ENCODE measurements around the gene ABCA5.
A peak's percentile ranks its signal among the peaks of the same experiment; 100 is the strongest.

Gene ABCA5

GRCh38 chr17:69327060-69327831, at the start of gene ABCA5:
ABCA5 (minus strand) TSS chr17:69327133; CDS start chr17:69314415, 12,718 bp downstream.
- peaks cover 24% of the 10 kb centered on the region for H3K27me3 Mint-ChIP-seq (ENCODE audit: low read depth)
- H3K27ac Mint-ChIP-seq: peak within 1 kb of the TSS; percentile 97
- H3K36me3 Mint-ChIP-seq (ENCODE audit: low read depth): peaks cover 3% of the 10 kb centered on the region
- peak; percentile 90 for DNase-seq (ENCODE audit: low spot score)
- peaks cover 6% of the 10 kb centered on the region for H3K9me3 Mint-ChIP-seq
- peaks cover 15% of the 10 kb centered on the region for H3K4me1 Mint-ChIP-seq (ENCODE audit: low read depth)
- peak within 1 kb of the TSS; percentile 94 for H3K4me3 Mint-ChIP-seq

GRCh38 chr17:69375229-69375628, 48.3 kb upstream of the ABCA5 start:
- no peak overlapping the region for H3K4me3 Mint-ChIP-seq
- no peak overlapping the region for H3K27ac Mint-ChIP-seq
- no peaks in the 10 kb centered on the region for H3K9me3 Mint-ChIP-seq
- peaks cover 2% of the 10 kb centered on the region for H3K4me1 Mint-ChIP-seq (ENCODE audit: low read depth)
- H3K36me3 Mint-ChIP-seq (ENCODE audit: low read depth): no peaks in the 10 kb centered on the region
- no peaks in the 10 kb centered on the region for H3K27me3 Mint-ChIP-seq (ENCODE audit: low read depth)
- DNase-seq (ENCODE audit: low spot score): no peak

- Mint-ChIP-seq H3K27me3 (ENCODE audit: low read depth) (peaks cover 2% of the 10 kb centered on the region), H3K27ac (no peak overlapping the region), H3K4me1 (ENCODE audit: low read depth) (peaks cover 2% of the 10 kb centered on the region), H3K36me3 (ENCODE audit: low read depth) (no peaks in the 10 kb centered on the region), H3K9me3 (no peaks in the 10 kb centered on the region), H3K4me3 (no peak overlapping the region)
- no peak for DNase-seq (ENCODE audit: low spot score)
These were observed 46.1 kb upstream of the ABCA5 start for GRCh38 chr17:69373069-69373468.

- Mint-ChIP-seq H3K27ac (no peak overlapping the region), H3K9me3 (no peaks in the 10 kb centered on the region), H3K4me1 (ENCODE audit: low read depth) (peaks cover 4% of the 10 kb centered on the region), H3K4me3 (no peak overlapping the region), H3K27me3 (ENCODE audit: low read depth) (peaks cover 2% of the 10 kb centered on the region), H3K36me3 (ENCODE audit: low read depth) (no peaks in the 10 kb centered on the region)
- no peak for DNase-seq (ENCODE audit: low spot score)
These were observed 40.4 kb upstream of the ABCA5 start for GRCh38 chr17:69367298-69367697.

GRCh38 chr17:69363488-69364210, 36.7 kb upstream of the ABCA5 start:
- Mint-ChIP-seq H3K9me3 (no peaks in the 10 kb centered on the region), H3K36me3 (ENCODE audit: low read depth) (no peaks in the 10 kb centered on the region), H3K27ac (no peak overlapping the region), H3K27me3 (ENCODE audit: low read depth) (peaks cover 2% of the 10 kb centered on the region), H3K4me1 (ENCODE audit: low read depth) (peaks cover 4% of the 10 kb centered on the region), H3K4me3 (no peak overlapping the region)
- no peak for DNase-seq (ENCODE audit: low spot score)

GRCh38 chr17:69361156-69361555, 34.2 kb upstream of the ABCA5 start:
- no peak for DNase-seq (ENCODE audit: low spot score)
- no peak overlapping the region for H3K4me3 Mint-ChIP-seq
- no peaks in the 10 kb centered on the region for H3K36me3 Mint-ChIP-seq (ENCODE audit: low read depth)
- no peaks in the 10 kb centered on the region for H3K4me1 Mint-ChIP-seq (ENCODE audit: low read depth)
- no peak overlapping the region for H3K27ac Mint-ChIP-seq
- no peaks in the 10 kb centered on the region for H3K27me3 Mint-ChIP-seq (ENCODE audit: low read depth)
- no peaks in the 10 kb centered on the region for H3K9me3 Mint-ChIP-seq

GRCh38 chr17:69358688-69359596, 32.0 kb upstream of the ABCA5 start:
- Mint-ChIP-seq H3K9me3 (no peaks in the 10 kb centered on the region), H3K36me3 (ENCODE audit: low read depth) (no peaks in the 10 kb centered on the region), H3K4me3 (no peak overlapping the region), H3K27me3 (ENCODE audit: low read depth) (peaks cover 9% of the 10 kb centered on the region), H3K27ac (no peak overlapping the region), H3K4me1 (ENCODE audit: low read depth) (no peaks in the 10 kb centered on the region)
- no peak for DNase-seq (ENCODE audit: low spot score)

- peaks cover 11% of the 10 kb centered on the region for H3K27me3 Mint-ChIP-seq (ENCODE audit: low read depth)
- H3K4me1 Mint-ChIP-seq (ENCODE audit: low read depth): no peaks in the 10 kb centered on the region
- H3K9me3 Mint-ChIP-seq: no peaks in the 10 kb centered on the region
- H3K27ac Mint-ChIP-seq: no peak overlapping the region
- no peak for DNase-seq (ENCODE audit: low spot score)
- no peak overlapping the region for H3K4me3 Mint-ChIP-seq
- no peaks in the 10 kb centered on the region for H3K36me3 Mint-ChIP-seq (ENCODE audit: low read depth)
These were observed 30.8 kb upstream of the ABCA5 start for GRCh38 chr17:69357701-69358100.

- no peaks in the 10 kb centered on the region for H3K36me3 Mint-ChIP-seq (ENCODE audit: low read depth)
- DNase-seq (ENCODE audit: low spot score): no peak
- H3K27ac Mint-ChIP-seq: no peak overlapping the region
- no peaks in the 10 kb centered on the region for H3K9me3 Mint-ChIP-seq
- no peaks in the 10 kb centered on the region for H3K4me1 Mint-ChIP-seq (ENCODE audit: low read depth)
- H3K4me3 Mint-ChIP-seq: no peak overlapping the region
- peaks cover 11% of the 10 kb centered on the region for H3K27me3 Mint-ChIP-seq (ENCODE audit: low read depth)
These were observed 29.7 kb upstream of the ABCA5 start for GRCh38 chr17:69356625-69357024.

GRCh38 chr17:69350911-69351310, 24.0 kb upstream of the ABCA5 start:
- Mint-ChIP-seq H3K4me3 (no peak overlapping the region), H3K27me3 (ENCODE audit: low read depth) (peaks cover 25% of the 10 kb centered on the region), H3K27ac (no peak overlapping the region), H3K9me3 (no peaks in the 10 kb centered on the region), H3K4me1 (ENCODE audit: low read depth) (no peaks in the 10 kb centered on the region), H3K36me3 (ENCODE audit: low read depth) (no peaks in the 10 kb centered on the region)
- DNase-seq (ENCODE audit: low spot score): no peak

- H3K27me3 Mint-ChIP-seq (ENCODE audit: low read depth): peaks cover 16% of the 10 kb centered on the region
- H3K4me3 Mint-ChIP-seq: no peak overlapping the region
- H3K36me3 Mint-ChIP-seq (ENCODE audit: low read depth): no peaks in the 10 kb centered on the region
- no peaks in the 10 kb centered on the region for H3K9me3 Mint-ChIP-seq
- DNase-seq (ENCODE audit: low spot score): no peak
- H3K27ac Mint-ChIP-seq: no peak overlapping the region
- H3K4me1 Mint-ChIP-seq (ENCODE audit: low read depth): no peaks in the 10 kb centered on the region
These were observed 21.5 kb upstream of the ABCA5 start for GRCh38 chr17:69348429-69348828.

- Mint-ChIP-seq H3K4me1 (ENCODE audit: low read depth) (no peaks in the 10 kb centered on the region), H3K9me3 (no peaks in the 10 kb centered on the region), H3K36me3 (ENCODE audit: low read depth) (no peaks in the 10 kb centered on the region), H3K27me3 (ENCODE audit: low read depth) (peaks cover 18% of the 10 kb centered on the region), H3K27ac (no peak overlapping the region), H3K4me3 (no peak overlapping the region)
- no peak for DNase-seq (ENCODE audit: low spot score)
These were observed 19.8 kb upstream of the ABCA5 start for GRCh38 chr17:69346766-69347165.

GRCh38 chr17:69344939-69345338, 18.0 kb upstream of the ABCA5 start:
- Mint-ChIP-seq H3K4me1 (ENCODE audit: low read depth) (no peaks in the 10 kb centered on the region), H3K36me3 (ENCODE audit: low read depth) (no peaks in the 10 kb centered on the region), H3K27ac (no peak overlapping the region), H3K27me3 (ENCODE audit: low read depth) (peaks cover 15% of the 10 kb centered on the region), H3K4me3 (no peak overlapping the region), H3K9me3 (no peaks in the 10 kb centered on the region)
- no peak for DNase-seq (ENCODE audit: low spot score)

All from T-helper 2 cell treated with Interferon-gamma antibody and Interleukin-4, amounts not matched to agents 5 μg/mL and 100 μg/mL, for 36 hours (primary cell).